Measurements from ENCODE around the gene CT45A10.
"Not testable (repeated sequence)": the region's sequence is repeated elsewhere in the genome, so short reads cannot be mapped to it uniquely, and the experiment has no call there.

CT45A10 gene, protein sequence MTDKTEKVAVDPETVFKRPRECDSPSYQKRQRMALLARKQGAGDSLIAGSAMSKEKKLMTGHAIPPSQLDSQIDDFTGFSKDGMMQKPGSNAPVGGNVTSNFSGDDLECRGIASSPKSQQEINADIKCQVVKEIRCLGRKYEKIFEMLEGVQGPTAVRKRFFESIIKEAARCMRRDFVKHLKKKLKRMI

DNA sequence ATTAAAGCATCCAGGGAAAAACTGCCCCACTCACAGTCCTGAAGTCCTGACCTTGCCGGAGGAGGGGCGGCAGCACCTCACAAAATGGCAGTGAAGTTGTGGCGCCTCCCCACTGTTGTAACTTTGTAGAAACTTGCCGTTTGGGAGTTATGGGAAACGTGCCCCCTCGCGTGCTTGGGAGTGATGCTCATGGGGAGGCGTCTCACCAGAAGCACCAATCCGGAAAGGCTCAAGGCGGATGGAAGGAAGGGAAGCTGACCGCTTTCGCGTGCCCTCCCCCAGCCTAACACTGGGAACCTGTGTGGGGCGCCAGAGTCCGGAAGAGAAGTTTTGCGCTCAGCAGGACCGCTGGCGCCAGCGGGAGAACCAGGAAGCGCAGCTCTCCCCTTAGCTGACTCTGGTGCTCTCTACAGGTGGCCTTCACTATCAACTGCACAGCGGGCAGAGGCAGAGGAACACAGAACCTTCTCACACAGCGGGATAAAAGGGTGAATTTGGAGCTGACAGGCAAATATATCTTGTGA lies at the start of gene CT45A10, which contains the start of gene SAGE1:
TSS of gene CT45A10 (minus strand) at position 151 of the 524 bp plus-strand sequence. CDS start 8,100 bp downstream, outside the sequence.
TSS of gene SAGE1 (plus strand) at position 423 of the 524 bp plus-strand sequence. CDS start 2,527 bp downstream, outside the sequence.
- Histone ChIP-seq H3K4me1 (no peaks in the 10 kb centered on the region), H3K9me3 (replicated peaks in 1 of 11) (peaks cover 0 to 28% (median 7%) of the 10 kb centered on the region in 11 experiments; a peak in 13 of 22 replicates), H4K20me1 (no peaks in the 10 kb centered on the region), H3K4me2 (no peak within 1 kb of the TSS), H3K4me3 (no peak within 1 kb of the TSS), H3K9ac (no peak within 1 kb of the TSS), H3K36me3 (no peaks in the 10 kb centered on the region), H3K27me3 (peaks cover 25 to 77% (median 61%) of the 10 kb centered on the region in 11 experiments; a peak in 20 of 22 replicates), H3K27ac (no peak within 1 kb of the TSS)
- TF ChIP-seq Cebpa-rat (IDR thresholded peaks at IDR 0.05): no peak

DNA sequence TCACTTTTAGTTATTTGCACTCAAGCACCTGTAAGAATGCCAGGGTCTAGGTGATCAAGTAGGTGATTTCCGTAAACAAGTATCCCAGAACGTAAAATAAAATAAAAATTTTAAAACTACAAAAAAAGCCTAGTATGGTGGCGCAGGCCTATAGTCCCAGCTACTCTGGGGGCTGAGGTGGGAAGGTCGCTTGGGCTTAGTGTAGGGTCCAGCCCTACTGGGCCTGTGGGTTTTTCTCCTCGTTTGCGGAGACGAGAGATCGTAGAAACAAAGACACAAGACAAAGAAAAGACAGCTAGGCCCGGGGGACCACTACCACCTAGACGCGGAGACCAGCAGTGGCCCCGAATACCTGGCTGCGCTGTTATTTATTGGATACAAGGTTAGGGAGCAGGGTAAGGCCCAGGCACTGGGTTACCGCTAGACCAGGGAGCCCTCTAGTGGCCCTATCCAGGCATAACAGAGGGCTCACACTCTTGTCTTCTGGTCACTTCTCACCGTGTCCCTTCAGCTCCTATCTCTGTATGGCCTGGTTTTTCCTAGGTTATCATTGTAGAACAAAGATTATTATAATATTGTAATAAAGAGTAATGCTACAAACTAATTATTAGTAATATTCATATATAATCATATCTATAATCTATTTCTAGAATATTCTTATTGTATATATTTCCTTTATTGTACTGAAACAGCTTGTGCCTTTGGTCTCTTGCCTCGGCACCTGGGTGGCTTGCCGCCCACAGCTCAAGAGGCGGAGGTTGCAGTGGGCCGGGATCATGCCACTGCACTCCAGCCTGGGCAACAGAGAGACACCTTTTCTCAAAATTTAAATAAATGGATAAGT lies 38.6 kb upstream of the CT45A10 start:
- no peaks in the 10 kb centered on the region for H3K36me3 ChIP-seq
- no peak for TF ChIP-seq Cebpa-rat (IDR thresholded peaks at IDR 0.05)
- no peak overlapping the region for H3K4me3 ChIP-seq
- H4K20me1 ChIP-seq: peaks cover 0 to 4% (median 0%) of the 10 kb centered on the region in 11 experiments; a peak in 6 of 22 replicates
- no peak overlapping the region for H3K4me2 ChIP-seq
- no peaks in the 10 kb centered on the region for H3K4me1 ChIP-seq
- H3K27ac ChIP-seq: no peak overlapping the region
- H3K9me3 ChIP-seq (replicated peaks in 1 of 11): peaks cover 0 to 11% (median 3%) of the 10 kb centered on the region in 11 experiments; a peak in 2 of 22 replicates
- peaks cover 74 to 89% (median 86%) of the 10 kb centered on the region in 11 experiments for H3K27me3 ChIP-seq
- H3K9ac ChIP-seq: no peak overlapping the region

DNA sequence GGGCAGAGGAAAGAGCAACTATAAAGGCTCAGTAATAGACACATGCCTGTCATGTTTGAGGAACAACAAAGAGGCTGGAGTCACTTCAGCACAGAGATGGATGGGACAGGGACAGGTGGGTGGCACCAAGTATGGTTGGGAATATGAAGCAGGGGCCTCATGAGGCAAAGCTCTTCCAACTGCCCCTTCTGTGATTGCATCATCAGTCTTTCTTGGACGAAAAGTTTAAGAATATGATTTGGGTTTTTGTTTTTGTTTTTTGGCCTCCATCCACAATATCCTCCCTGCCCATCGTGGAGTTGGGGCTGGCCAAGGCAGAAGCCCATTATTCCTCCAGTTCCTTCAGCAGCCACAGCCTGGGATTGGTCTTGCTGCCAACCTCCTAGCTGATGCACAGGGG lies 34.7 kb upstream of the CT45A10 start:
- H4K20me1 ChIP-seq: peaks cover 0 to 6% (median 0%) of the 10 kb centered on the region in 11 experiments; a peak in 6 of 22 replicates
- no peak overlapping the region for H3K4me3 ChIP-seq
- H3K27me3 ChIP-seq: peaks cover 75 to 100% (median 97%) of the 10 kb centered on the region in 11 experiments
- H3K27ac ChIP-seq: no peak overlapping the region
- H3K4me2 ChIP-seq: no peak overlapping the region
- no peaks in the 10 kb centered on the region for H3K9me3 ChIP-seq (replicated peaks in 1 of 11)
- H3K9ac ChIP-seq: no peak overlapping the region
- no peaks in the 10 kb centered on the region for H3K4me1 ChIP-seq
- H3K36me3 ChIP-seq: no peaks in the 10 kb centered on the region
- peak in 2 of 11 experiments; percentile 5 to 64; a peak in 3 of 22 replicates for TF ChIP-seq Cebpa-rat (IDR thresholded peaks at IDR 0.05)

DNA sequence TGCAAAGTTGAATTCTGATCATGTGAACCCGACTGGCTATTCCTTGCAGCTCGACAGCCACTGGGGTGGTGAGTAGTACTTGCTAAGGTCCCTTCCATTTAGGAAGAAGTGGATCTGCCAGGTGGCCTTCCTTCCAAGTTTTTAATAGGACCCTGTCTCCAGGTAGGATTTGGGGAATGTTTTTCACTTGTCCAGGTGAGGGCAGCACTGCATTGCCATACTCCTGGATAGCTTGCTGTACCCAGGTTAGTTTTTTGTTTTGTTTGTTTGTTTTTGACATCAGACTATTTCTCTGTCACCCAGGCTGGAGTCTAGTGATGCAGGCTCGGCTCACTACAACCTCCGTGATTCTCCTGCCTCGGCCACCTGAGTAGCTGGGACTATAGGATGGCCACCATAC lies 30.1 kb upstream of the CT45A10 start:
- Histone ChIP-seq H3K9ac (no peak overlapping the region), H3K36me3 (no peaks in the 10 kb centered on the region), H3K4me3 (no peak overlapping the region), H3K4me1 (no peaks in the 10 kb centered on the region), H3K27me3 (peaks cover 76 to 97% (median 93%) of the 10 kb centered on the region in 11 experiments), H3K9me3 (replicated peaks in 1 of 11) (no peaks in the 10 kb centered on the region), H3K27ac (no peak overlapping the region), H3K4me2 (no peak overlapping the region), H4K20me1 (peaks cover 0 to 6% (median 0%) of the 10 kb centered on the region in 11 experiments; a peak in 3 of 22 replicates)
- TF ChIP-seq Cebpa-rat (IDR thresholded peaks at IDR 0.05): no peak

DNA sequence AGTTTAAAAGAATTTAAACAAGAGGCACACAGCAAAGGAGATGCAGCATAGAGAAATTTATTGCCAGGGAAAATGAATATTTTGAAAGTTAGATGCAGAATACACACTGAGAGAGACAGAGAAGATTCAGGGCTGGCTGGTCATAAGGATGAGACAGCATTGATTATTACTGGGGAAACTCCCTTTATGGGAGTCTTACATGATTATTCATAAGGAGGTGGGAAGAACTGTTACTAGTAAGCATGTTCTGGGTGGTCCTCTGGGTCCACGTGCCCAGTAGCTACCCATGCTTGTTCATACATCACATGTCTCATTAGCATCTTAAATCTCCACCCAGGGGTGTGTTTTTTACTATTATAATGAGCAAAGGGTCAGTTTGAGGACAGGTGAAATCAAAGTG lies 27.3 kb upstream of the CT45A10 start:
- not testable (repeated sequence) for H3K4me2 ChIP-seq; H3K9me3 ChIP-seq (replicated peaks in 1 of 11)

DNA sequence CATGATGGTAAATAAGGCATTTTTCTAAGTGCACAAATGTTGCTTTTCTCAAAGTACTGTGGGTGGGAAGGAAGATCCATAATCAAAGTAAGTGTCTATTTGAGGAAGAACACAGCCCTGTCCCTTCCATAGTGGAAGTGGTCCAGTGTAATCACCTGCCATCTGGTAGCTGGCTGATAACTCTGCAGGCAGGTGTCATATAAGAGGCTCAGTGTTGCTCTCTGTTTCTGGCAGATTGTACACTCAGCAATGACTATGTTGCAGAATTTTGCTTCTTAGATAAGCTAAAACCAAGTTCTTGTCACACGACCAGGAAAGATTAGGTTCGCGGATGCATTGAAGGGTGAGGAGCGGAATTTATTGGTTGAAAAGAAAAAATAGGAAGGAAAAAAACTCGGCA lies 21.2 kb upstream of the CT45A10 start:
- Histone ChIP-seq H3K9me3 (replicated peaks in 1 of 11) (peaks cover 0 to 4% (median 0%) of the 10 kb centered on the region in 11 experiments; a peak in 1 of 22 replicates), H3K36me3 (no peaks in the 10 kb centered on the region), H3K4me2 (no peak overlapping the region), H3K27me3 (peaks cover 91 to 97% (median 95%) of the 10 kb centered on the region in 11 experiments), H3K4me3 (no peak overlapping the region), H3K4me1 (no peaks in the 10 kb centered on the region), H4K20me1 (no peaks in the 10 kb centered on the region), H3K9ac (no peak overlapping the region), H3K27ac (no peak overlapping the region)
- TF ChIP-seq Cebpa-rat (IDR thresholded peaks at IDR 0.05): no peak

More for the DNA sequence above, 27.3 kb upstream of the CT45A10 start:
- peaks cover 85 to 97% (median 94%) of the 10 kb centered on the region in 11 experiments for H3K27me3 ChIP-seq
- not testable (repeated sequence) for H3K27ac ChIP-seq, H3K36me3 ChIP-seq, H3K9ac ChIP-seq, H3K4me3 ChIP-seq, H3K4me1 ChIP-seq, H4K20me1 ChIP-seq

DNA sequence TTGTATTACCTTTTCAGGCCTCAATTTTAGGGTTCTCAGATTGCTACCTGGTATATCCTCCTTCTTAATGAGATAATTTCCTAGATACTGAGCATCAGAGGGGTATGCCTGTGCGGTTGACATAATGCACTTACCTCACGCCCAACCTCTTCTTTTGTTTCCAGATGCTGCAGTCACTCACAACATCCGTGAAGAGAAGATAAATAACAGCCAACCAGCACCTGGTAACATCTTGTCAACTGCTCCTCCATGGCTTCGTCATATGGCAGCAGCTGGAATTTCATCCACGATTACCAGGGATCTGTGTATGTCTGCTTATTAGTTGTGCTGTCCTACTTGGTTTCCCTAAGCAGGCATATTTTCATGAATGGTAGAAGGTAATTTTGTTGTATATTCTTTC lies 17.0 kb upstream of the CT45A10 start:
- Histone ChIP-seq H3K9me3 (replicated peaks in 1 of 11) (peaks cover 0 to 14% (median 0%) of the 10 kb centered on the region in 11 experiments; a peak in 1 of 22 replicates), H3K27ac (no peak overlapping the region), H4K20me1 (no peaks in the 10 kb centered on the region), H3K36me3 (no peaks in the 10 kb centered on the region), H3K9ac (no peak overlapping the region), H3K27me3 (peaks cover 61 to 99% (median 96%) of the 10 kb centered on the region in 11 experiments), H3K4me1 (no peaks in the 10 kb centered on the region), H3K4me2 (no peak overlapping the region), H3K4me3 (no peak overlapping the region)
- no peak for TF ChIP-seq Cebpa-rat (IDR thresholded peaks at IDR 0.05)

DNA sequence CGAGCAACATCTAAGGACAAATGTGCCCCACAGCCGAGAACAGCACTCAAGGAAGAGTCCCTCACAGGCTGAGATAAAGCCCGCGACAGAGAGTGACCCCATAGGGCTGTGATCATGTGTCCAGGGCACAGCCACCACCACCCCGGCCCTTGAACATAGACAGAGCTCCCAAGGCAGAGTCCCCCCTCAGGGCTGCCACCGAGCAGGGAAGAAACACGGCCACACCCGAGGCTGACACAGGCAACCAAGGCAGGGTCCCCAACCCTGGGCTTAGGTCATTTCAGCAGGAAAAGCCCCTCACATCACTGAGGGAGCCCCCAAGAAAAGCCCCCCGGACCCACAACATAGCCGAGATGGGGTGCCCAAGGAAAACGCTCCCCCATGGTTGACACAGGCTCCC lies 463 bp downstream of the CT45A10 start:
- Histone ChIP-seq H3K4me1 (no peaks in the 10 kb centered on the region), H3K36me3 (no peaks in the 10 kb centered on the region), H3K27ac (no peak overlapping the region), H3K9me3 (replicated peaks in 1 of 11) (peaks cover 0 to 31% (median 7%) of the 10 kb centered on the region in 11 experiments; a peak in 13 of 22 replicates), H3K4me3 (no peak overlapping the region), H3K4me2 (no peak overlapping the region), H3K9ac (no peak overlapping the region), H4K20me1 (no peaks in the 10 kb centered on the region), H3K27me3 (peaks cover 25 to 75% (median 61%) of the 10 kb centered on the region in 11 experiments; a peak in 20 of 22 replicates)
- no peak for TF ChIP-seq Cebpa-rat (IDR thresholded peaks at IDR 0.05)

DNA sequence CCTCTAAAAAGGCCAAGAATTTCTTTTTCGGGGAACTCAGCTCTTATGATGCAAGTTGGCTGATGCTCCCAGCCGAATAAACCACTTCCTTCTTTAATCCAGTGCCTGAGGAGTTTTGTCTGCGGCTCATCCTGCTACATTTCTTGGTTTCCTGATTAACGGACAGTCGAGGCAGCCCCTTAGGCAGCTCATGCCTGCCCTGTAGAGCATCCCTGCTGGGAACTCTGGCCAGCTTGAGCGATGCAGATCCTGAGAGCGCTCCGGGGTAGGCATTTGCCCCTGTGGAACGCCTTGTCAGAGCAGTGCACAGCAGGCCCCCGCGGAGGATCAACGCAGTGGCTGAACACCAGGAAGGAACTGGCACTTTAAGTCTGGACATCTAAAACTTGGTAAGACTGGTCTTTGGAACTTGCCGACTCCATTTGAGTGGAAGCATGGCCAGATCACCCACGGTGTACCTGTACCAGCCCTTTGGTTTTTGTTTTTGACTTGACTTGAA lies 3.1 kb downstream of the CT45A10 start:
- Histone ChIP-seq H3K27me3 (peaks cover 21 to 51% (median 45%) of the 10 kb centered on the region in 11 experiments; a peak in 20 of 22 replicates), H3K9me3 (replicated peaks in 1 of 11) (peaks cover 0 to 31% (median 7%) of the 10 kb centered on the region in 11 experiments; a peak in 13 of 22 replicates), H4K20me1 (no peaks in the 10 kb centered on the region), H3K4me2 (no peak overlapping the region), H3K4me3 (no peak overlapping the region), H3K9ac (no peak overlapping the region), H3K4me1 (no peaks in the 10 kb centered on the region), H3K27ac (no peak overlapping the region), H3K36me3 (no peaks in the 10 kb centered on the region)
- no peak for TF ChIP-seq Cebpa-rat (IDR thresholded peaks at IDR 0.05)

DNA sequence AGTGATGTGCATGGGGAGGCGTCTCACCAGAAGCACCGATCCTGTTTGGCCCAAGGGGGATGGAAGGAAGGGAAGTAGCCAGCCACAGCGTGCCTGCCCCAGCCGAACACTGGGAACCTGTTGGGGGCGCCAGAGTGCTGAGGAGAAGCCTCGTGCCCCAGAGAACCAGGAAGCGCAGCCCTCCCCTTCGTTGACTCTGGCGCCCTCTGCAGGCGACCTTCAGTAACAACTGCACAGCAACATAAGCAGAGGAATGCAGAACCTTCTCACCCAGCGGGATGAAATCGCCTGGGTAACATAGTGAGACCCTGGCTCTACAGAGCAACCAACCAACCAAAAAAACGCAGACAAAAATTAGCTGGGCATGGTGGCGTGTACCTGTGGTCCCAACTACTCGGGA lies 4.3 kb downstream of the CT45A10 start:
- not testable (repeated sequence) for H3K27ac ChIP-seq, H3K4me3 ChIP-seq, H3K4me1 ChIP-seq, H3K9ac ChIP-seq, H3K36me3 ChIP-seq, H4K20me1 ChIP-seq, H3K4me2 ChIP-seq
- peaks cover 19 to 41% (median 35%) of the 10 kb centered on the region in 11 experiments; a peak in 20 of 22 replicates for H3K27me3 ChIP-seq
- peaks cover 0 to 31% (median 7%) of the 10 kb centered on the region in 11 experiments; a peak in 13 of 22 replicates for H3K9me3 ChIP-seq (replicated peaks in 1 of 11)

DNA sequence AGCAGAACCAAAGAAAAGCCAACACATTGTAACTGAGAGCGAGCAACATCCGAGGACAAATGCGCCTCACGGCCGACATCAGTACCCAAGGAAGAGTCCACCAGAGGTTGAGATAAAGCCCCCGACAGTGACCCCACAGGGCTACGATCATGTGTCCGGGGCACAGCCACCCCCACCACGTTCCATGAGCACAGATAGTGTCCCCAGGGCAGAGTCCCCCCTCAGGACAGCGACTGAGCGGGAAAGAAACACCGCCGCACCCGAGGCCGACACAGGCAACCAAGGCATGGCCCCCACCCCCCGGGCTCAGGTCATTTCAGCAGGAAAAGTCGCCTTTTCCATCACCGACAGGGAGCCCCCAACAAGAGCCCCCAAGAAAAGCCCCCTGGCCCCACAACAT lies 5.0 kb downstream of the CT45A10 start:
- Histone ChIP-seq H3K9me3 (replicated peaks in 1 of 11) (peaks cover 0 to 28% (median 7%) of the 10 kb centered on the region in 11 experiments; a peak in 13 of 22 replicates), H3K27me3 (peaks cover 14 to 33% (median 28%) of the 10 kb centered on the region in 11 experiments; a peak in 20 of 22 replicates)
- not testable (repeated sequence) for H3K9ac ChIP-seq, H3K27ac ChIP-seq, H3K36me3 ChIP-seq, H4K20me1 ChIP-seq, H3K4me2 ChIP-seq, H3K4me3 ChIP-seq, H3K4me1 ChIP-seq

DNA sequence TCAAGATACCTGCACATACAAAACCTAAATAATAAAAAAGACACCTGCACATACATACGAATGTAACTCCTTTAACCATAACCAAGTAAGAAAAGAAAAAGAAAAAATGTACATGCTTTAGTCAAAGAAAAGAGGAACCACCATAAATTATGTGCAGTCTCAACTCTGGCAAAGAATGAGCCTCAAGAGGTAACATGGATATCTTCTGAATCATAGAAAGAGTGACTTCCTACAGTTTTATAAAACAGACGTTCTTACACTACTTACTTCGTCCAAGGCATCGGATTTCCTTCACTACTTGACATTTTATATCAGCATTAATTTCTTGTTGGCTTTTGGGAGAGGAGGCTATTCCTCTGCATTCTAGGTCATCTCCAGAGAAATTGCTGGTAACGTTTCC lies 10.5 kb downstream of the CT45A10 start:
- H3K4me2 ChIP-seq; H3K9ac ChIP-seq; H4K20me1 ChIP-seq; H3K9me3 ChIP-seq (replicated peaks in 1 of 11); H3K27me3 ChIP-seq; H3K4me1 ChIP-seq; H3K4me3 ChIP-seq; H3K27ac ChIP-seq; H3K36me3 ChIP-seq: not testable (repeated sequence)
